GM10248 (cell line): ENCODE data around the gene PDCL2.
"Not testable (repeated sequence)": the region's sequence is repeated elsewhere in the genome, so short reads cannot be mapped to it uniquely, and the experiment has no call there.

Experiments used
- CTCF ChIA-PET: fragments of 300-600 bp; sonication (Branson Sonifier 250); formaldehyde crosslinking; extraction: SDS; loops from one replicate; lab custom pipeline; 2021; ENCODE audit warnings: antibody characterized with exemption; lab: Yijun Ruan, JAX
- POLR2A ChIA-PET: fragments of 350-650 bp; sonication (Branson Sonifier 250); formaldehyde crosslinking; extraction: SDS; loops from one replicate; lab custom pipeline; 2020; ENCODE audit warnings: antibody characterized with exemption; lab: Yijun Ruan, JAX
- DNase-seq: peaks from one replicate; pipeline ENCODE4 v3.0.0; 2012; ENCODE audit errors: extremely low spot score
- CTCF ChIP-seq: IDR thresholded peaks from 2 replicates; pipeline ENCODE4 v1.5.1; 2012; ENCODE audit warnings: mild to moderate bottlenecking, low read depth; ENCODE audit errors: extremely low read depth, missing control alignments, control extremely low read depth

Gene PDCL2

GRCh38 chr4:55633903-55634302 lies 41.9 kb upstream of the PDCL2 start:
- no peak for TF ChIP-seq CTCF
- ChIA-PET POLR2A (no interaction called here), CTCF (no interaction called here)
- DNase-seq = no peak

GRCh38 chr4:55625835-55626234 lies 33.8 kb upstream of the PDCL2 start:
- CTCF ChIA-PET = no interaction called here
- POLR2A ChIA-PET = no interaction called here
- no peak for DNase-seq
- TF ChIP-seq CTCF = no peak

- POLR2A ChIA-PET, DNase-seq, CTCF ChIA-PET: not testable (repeated sequence)
These were observed 32.0 kb upstream of the PDCL2 start for GRCh38 chr4:55624063-55624462.

- POLR2A ChIA-PET = no interaction called here
- DNase-seq = no peak
- TF ChIP-seq CTCF = no peak
- CTCF ChIA-PET = no interaction called here
These were observed 26.6 kb upstream of the PDCL2 start for GRCh38 chr4:55618546-55619143.

GRCh38 chr4:55617587-55618197 lies 25.6 kb upstream of the PDCL2 start:
- TF ChIP-seq CTCF = no peak
- ChIA-PET POLR2A (no interaction called here), CTCF (interaction anchor here (1.4 to 1.6 kb wide), 2 partner anchors 18 to 22 kb away, joined by 3 to 4 read pairs; no protein-coding TSS in a partner anchor)
- DNase-seq = peak; percentile 47

GRCh38 chr4:55615008-55615407 lies 23.0 kb upstream of the PDCL2 start:
- POLR2A ChIA-PET = no interaction called here
- DNase-seq = no peak
- CTCF ChIA-PET = no interaction called here
- no peak for TF ChIP-seq CTCF

GRCh38 chr4:55613621-55614020 lies 21.6 kb upstream of the PDCL2 start:
- TF ChIP-seq CTCF = no peak
- ChIA-PET POLR2A (no interaction called here), CTCF (no interaction called here)
- no peak for DNase-seq
